ENCODE data around the gene SLC13A2.

SLC13A2 gene

DNA sequence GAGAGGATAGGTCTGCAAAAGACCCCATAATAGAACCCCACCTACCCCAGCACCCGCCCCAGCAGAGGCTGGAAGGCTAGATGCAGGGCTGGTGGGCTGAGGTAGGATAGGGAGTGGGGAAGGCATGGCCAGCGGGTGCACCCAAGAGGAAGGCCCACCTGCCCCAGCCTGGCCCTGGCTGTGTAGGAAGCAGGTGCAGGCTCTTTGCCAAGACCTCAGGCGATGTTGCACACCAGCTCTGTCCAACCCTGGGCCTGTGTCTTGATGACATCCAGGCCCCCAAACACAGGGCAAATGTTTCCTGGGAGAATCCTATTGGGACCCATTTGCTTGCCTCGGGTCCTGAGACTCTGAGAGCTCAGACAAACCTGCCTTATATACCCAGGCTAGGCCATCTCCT is 66.8 kb downstream of the SLC13A2 start:
- DNase-seq: no peak

GRCh38 chr17:28541439-28541838 is 68.0 kb downstream of the SLC13A2 start:
- DNase-seq: no peak

DNA sequence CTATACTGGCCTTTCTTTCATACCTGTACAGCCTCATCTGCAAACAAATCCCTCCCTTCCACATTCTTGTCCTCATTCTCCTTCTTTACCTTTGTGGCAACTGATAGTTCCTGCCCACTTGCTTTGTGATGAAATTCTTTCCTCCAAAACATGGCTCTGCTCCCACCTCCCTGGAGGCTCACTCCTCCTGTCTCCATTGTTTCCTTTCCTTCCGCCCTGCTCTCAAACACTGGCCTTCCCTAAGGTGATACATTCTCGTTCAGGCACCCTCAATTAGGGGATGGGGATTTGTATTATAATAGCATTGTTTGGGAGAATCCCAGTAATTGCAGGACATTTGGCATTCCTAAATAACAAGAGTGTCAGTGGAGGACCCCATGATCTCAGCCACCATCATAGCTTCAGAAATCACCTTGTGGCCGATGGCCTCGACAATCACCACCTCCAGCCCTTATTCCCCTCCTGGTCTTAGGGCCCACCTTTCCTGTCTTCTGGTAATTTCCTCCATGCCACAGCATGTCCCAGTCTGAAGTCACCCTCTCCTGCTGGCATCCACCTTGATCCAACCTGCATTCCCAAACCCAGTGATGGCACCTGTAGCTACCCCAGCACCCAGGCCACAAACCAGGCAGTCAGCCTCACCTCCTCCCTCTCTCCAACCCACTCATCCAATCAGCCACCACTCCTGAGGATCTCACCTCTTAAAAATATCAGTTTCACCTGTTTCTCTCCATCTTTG is 71.1 kb downstream of the SLC13A2 start:
- DNase-seq: no peak

DNA sequence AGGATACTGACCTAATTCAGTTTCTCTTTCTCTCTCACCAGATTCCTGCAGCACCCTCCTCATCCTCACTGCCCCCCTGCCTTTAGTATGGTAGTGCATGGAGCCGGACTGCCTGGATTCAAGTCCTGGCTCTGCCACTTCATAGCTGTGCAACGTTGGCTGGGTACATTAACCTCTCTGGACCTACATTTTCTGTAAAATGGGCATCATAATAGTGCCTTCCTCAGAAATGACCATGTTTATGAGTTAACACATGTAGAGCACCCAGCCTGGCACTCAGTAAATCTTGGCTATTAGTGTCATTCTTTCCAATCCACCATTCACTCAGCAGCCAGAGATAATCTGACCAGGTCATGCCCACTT is 71.7 kb downstream of the SLC13A2 start:
- no peak for DNase-seq

DNA sequence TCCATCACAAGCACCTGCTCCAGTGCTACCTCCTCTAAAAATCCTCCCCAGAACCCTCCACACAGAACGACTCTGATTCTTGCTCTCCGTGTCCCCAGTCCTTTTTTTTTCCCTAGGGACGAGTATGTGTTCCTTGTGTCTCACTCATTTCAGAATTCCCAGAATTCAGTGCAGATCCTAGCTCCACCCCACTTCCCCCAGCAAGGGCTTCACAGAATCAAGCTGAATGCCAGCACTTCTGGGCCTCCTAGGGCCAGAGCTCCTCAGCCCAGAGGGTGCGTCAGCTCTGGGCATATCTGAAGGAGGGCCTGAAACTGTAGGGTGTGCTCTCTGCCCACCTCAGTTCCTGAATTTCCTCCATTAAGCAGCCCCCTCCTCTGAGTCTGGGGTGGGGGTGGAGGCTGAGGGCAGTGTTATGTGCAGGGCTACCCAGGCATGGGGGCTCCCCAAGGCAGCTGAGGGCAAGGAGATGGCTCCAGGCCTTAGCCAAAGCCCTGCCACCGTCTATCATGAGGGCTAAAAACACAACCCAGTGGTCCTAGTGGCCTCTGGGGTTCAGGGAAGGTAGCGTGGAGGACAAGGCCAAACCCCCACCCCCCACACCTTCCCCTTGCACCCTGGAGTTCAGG is 72.5 kb downstream of the SLC13A2 start:
- no peak for DNase-seq

GRCh38 chr17:28547096-28547622 is 73.7 kb downstream of the SLC13A2 start:
- DNase-seq: no peak
